ENCODE data around the gene SCNM1.

The SCNM1 gene

DNA sequence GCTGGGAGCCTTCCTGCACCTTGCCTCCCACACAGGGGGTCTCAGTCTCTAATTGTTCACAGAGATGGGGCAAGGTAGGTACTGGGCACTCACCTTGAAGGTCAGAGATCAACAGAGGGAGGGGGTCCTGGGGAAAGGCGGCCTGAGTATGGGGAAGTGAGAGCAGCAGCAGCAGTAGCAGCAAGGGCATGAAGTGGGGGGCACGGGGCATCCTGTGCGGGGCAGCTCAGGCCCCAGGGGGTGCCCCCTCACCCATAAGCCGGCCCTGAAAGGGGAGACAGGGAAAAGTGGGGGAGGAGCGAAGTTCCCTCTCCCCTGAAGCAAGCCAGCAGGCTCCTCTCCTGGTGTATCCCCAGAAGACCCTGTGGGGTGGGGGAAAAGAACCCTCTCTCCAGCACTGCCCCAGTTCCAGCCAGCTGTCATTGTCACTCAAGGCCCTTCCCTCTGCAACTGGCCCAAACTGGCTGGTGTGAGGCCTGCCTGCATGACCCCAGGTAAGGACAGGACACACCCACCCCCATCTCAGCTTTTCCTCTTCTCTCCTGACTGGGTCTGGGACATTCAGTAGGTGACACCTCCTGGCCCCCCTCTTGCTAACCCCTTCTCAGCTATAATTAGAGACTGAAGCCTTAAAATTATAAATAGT lies 23.4 kb upstream of the SCNM1 start:
- Histone ChIP-seq H3K9me3 (ENCODE audit: control insufficient read depth, insufficient read depth, low read length) (no peaks in the 10 kb centered on the region), H3K36me3 (ENCODE audit: insufficient read depth, low read length) (no peaks in the 10 kb centered on the region), H3K4me1 (ENCODE audit: insufficient read depth, low read length) (peaks cover 29% of the 10 kb centered on the region), H3K9ac (ENCODE audit: low read depth, low read length) (no peak overlapping the region)

DNA sequence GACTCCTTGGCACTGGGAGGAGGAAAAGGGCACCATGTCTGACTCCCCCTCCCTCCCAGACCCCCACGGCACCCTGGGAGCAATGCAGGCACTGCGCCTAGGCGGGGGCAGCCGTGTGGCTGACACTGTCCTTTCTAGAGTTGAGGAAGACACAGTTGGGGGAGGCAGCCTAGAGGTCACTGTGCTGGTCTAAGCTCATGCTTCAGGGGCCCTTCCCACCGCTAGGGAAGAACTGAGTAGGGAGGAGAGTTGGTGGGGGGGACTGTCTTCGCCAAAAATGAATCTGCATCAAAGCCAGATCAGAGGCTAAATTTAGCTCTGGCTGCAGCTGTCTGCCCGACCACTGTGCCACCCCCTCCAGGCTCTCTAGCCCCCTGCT lies 22.9 kb upstream of the SCNM1 start:
- Histone ChIP-seq H3K9me3 (ENCODE audit: control insufficient read depth, insufficient read depth, low read length) (no peaks in the 10 kb centered on the region), H3K36me3 (ENCODE audit: insufficient read depth, low read length) (no peaks in the 10 kb centered on the region), H3K9ac (ENCODE audit: low read depth, low read length) (no peak overlapping the region), H3K4me1 (ENCODE audit: insufficient read depth, low read length) (peaks cover 29% of the 10 kb centered on the region)

DNA sequence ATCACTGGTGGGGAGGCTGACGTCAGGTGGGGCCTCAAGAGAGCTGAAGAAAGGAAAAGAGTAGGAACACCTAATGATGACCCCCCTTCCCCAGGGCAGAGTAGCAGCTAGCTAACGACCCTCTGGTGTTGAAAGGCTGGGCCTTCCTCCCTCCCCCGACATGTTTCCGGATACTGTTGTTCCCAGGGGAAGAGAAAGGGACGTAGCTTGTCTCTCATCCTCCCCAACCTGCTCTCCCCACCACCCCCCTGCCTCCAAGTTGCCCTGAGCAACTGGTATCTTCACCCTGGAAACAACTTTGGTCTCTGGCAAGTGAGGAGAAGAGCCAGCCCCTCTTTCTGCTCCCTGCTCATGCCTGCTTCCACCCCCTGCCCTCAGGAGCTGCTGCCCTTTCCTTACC lies 22.0 kb upstream of the SCNM1 start:
- Histone ChIP-seq H3K9me3 (ENCODE audit: control insufficient read depth, insufficient read depth, low read length) (no peaks in the 10 kb centered on the region), H3K36me3 (ENCODE audit: insufficient read depth, low read length) (no peaks in the 10 kb centered on the region), H3K4me1 (ENCODE audit: insufficient read depth, low read length) (peaks cover 29% of the 10 kb centered on the region), H3K9ac (ENCODE audit: low read depth, low read length) (no peak overlapping the region)

DNA sequence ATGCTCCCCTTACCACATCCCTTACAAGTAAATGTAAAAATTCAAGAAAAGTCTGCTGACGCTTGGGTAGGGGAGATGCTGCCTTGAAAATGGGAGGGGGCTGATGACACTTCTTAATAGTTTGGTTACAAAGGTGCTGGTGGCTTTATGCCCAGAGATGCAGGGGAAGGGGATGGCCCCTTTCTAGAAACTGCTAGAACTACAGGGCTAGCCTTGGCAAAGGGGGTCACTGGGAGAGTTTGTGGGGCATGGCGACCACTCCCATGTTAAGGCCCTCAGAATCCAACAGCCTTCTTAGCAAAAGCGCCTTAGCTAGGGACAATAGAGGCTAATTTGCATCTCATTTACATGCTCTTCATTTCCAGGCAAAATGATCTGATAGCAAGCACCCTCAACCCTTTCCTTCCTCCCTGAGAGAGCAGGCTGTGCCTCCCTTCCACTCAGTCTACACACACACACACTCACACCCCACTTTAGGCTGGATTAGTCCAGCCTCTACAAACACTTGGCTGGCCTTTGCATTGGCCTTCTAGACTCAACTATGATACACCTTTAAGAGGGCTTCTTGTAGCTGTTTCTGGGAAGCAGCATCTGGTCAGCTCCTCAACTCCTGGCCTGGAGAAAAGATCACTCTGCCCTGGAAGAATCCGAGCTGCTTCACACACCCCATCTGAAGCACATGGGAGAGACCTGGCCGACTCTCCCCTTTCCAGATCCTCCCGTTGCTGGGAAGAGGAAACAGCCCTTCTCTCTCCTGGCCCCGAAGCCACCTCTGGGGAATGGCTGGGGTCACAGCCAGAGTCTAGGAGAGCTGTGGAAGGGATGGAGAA lies 21.3 kb upstream of the SCNM1 start:
- H3K36me3 ChIP-seq (ENCODE audit: insufficient read depth, low read length): no peaks in the 10 kb centered on the region
- H3K9ac ChIP-seq (ENCODE audit: low read depth, low read length): peak overlapping the region; percentile 70; the same call in 1 of the 2 replicates
- H3K9me3 ChIP-seq (ENCODE audit: control insufficient read depth, insufficient read depth, low read length): no peaks in the 10 kb centered on the region
- peaks cover 29% of the 10 kb centered on the region for H3K4me1 ChIP-seq (ENCODE audit: insufficient read depth, low read length)

DNA sequence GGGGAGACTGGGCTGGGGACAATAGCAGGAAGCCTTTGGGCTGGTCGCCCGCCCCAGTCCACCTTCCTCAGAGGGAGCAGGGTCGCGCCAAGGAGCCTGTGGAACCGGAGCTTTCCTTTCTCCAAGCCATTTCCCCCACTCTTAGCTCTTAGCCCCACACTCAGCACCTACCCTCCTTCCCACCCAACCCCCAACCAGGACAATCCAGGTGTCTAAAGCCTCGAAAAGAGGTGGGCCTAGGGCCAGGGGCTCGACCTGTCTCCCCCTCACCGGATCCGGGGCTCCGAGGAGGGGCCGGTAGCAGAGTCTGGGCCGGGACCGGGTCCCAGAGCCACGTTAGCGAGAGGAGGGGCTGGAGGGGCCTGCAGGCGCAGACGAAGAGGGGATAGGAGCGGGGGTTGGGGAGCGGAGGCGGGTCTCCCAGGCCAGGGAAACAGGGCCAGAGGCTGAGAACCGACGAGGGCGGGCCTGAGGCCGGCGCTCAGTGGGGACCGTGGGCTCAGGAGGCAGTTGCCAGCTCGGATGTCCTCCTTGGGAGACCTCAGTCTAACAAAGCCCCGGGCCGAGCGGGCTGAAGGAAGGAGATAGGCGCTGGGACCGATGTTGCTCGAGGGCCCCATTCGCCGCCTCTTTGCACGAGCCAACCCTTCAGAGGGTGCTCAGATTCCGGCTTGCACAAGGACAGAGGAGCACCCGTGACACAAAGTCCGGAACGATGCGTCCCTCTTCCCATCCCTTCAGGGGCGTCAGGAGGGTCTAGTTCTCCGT lies 20.5 kb upstream of the SCNM1 start:
- Histone ChIP-seq H3K4me1 (ENCODE audit: insufficient read depth, low read length) (peaks cover 29% of the 10 kb centered on the region), H3K9me3 (ENCODE audit: control insufficient read depth, insufficient read depth, low read length) (no peaks in the 10 kb centered on the region), H3K9ac (ENCODE audit: low read depth, low read length) (peak overlapping the region; percentile 70; the same call in 1 of the 2 replicates), H3K36me3 (ENCODE audit: insufficient read depth, low read length) (no peaks in the 10 kb centered on the region)

DNA sequence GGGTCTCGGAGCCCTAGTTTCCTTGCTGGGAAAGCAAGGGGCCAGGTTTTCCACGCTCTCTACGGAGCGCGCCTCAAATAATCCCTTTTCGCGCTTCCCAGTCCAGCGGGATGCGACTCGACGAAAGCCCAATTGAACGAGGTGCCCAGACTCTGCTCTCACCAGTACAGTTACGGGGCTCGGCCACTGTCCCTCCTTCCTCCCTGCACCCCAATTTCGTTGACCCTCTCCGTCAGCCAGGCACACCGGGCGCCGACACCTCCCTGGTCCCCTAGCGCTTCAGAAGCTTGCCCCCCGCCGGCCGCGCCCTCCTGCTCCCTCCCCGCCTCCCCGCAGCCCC lies 19.9 kb upstream of the SCNM1 start:
- H3K36me3 ChIP-seq (ENCODE audit: insufficient read depth, low read length): no peaks in the 10 kb centered on the region
- H3K9me3 ChIP-seq (ENCODE audit: control insufficient read depth, insufficient read depth, low read length): no peaks in the 10 kb centered on the region
- peak overlapping the region; percentile 70; the same call in 1 of the 2 replicates for H3K9ac ChIP-seq (ENCODE audit: low read depth, low read length)
- peaks cover 29% of the 10 kb centered on the region for H3K4me1 ChIP-seq (ENCODE audit: insufficient read depth, low read length)

DNA sequence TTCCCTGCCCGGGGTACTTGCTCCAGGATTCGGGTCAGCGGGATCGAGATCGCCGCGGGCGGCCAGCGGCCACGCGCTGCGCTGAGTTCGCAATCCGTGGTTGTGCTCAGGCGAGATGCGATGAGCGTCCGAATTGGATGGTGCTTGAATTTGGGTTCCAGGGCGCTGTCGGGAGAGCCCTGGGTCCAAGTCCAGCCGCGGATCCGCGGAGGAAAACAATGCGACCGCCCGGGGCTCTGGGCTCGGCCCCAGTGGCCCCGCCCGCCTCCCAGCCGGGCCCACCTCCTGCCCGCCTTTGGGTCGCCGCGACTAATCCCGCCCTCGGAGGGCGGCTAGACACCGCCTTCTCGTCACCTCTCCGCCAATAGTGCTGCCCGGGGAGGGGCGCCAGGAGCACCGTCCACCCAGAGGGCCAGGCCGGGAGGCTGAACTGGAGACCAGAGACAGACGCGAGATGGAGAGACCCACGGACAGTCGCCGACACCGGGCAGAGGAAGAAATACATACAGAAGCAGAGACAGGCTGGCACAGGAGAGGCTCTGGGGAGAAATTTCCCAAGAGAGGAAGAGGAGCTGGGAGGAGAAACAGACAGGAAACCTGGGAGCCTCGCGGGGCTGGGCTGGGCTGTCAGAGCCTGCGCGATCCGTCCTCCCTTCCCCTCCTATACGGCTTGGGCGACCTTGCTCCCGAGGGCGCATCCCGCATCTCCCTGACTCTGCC lies 19.4 kb upstream of the SCNM1 start, which contains the start of gene SEMA6C:
Gene SEMA6C, minus strand, starts transcription at position 220 of the 720 bp plus-strand sequence. CDS start 4,010 bp downstream, outside the sequence.
- H3K9ac ChIP-seq (ENCODE audit: low read depth, low read length): peak within 1 kb of the TSS; percentile 70
- H3K4me1 ChIP-seq (ENCODE audit: insufficient read depth, low read length): peaks cover 29% of the 10 kb centered on the region
- H3K36me3 ChIP-seq (ENCODE audit: insufficient read depth, low read length): no peaks in the 10 kb centered on the region
- no peaks in the 10 kb centered on the region for H3K9me3 ChIP-seq (ENCODE audit: control insufficient read depth, insufficient read depth, low read length)

DNA sequence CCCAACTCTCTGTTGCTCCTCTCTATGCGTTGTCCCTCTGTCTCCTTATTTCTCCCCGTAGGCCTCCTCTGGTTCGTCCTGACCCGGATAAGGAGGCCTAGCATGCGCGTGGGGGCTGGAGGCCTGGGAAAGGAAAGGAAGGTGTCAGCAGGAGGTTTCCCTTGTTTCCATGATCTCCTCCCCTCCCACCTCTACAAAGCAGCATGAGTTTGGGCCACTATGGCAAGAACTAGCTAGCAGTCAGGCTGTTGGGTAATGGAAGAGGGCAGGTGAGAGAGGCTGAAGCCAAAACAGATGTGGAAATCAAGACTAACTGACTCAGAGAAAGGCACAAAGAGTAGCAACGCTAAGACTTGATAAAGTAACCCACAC lies 18.8 kb upstream of the SCNM1 start:
- peak overlapping the region; percentile 70 for H3K9ac ChIP-seq (ENCODE audit: low read depth, low read length)
- no peaks in the 10 kb centered on the region for H3K36me3 ChIP-seq (ENCODE audit: insufficient read depth, low read length)
- no peaks in the 10 kb centered on the region for H3K9me3 ChIP-seq (ENCODE audit: control insufficient read depth, insufficient read depth, low read length)
- peaks cover 29% of the 10 kb centered on the region for H3K4me1 ChIP-seq (ENCODE audit: insufficient read depth, low read length)

DNA sequence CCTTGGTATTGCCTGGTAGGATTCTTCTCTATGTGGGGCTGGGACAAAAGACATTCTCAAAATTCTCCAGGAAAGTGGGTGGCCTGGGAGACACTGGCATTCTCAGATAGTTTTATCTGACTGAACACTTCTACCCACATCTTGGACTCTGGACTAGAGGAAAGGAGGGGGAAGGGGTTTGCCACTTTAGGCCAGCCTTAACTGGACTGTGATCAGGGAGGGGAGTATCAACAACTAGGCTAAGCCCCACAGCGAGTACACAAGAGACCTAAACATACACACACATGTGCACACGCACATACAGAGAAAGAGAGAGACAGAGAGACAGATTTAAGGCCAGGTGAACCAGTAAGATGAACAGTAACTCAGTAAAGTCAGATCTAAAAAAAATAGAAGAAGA lies 18.3 kb upstream of the SCNM1 start:
- Histone ChIP-seq H3K9ac (ENCODE audit: low read depth, low read length) (no peak overlapping the region), H3K36me3 (ENCODE audit: insufficient read depth, low read length) (no peaks in the 10 kb centered on the region), H3K4me1 (ENCODE audit: insufficient read depth, low read length) (peaks cover 28% of the 10 kb centered on the region), H3K9me3 (ENCODE audit: control insufficient read depth, insufficient read depth, low read length) (no peaks in the 10 kb centered on the region)

DNA sequence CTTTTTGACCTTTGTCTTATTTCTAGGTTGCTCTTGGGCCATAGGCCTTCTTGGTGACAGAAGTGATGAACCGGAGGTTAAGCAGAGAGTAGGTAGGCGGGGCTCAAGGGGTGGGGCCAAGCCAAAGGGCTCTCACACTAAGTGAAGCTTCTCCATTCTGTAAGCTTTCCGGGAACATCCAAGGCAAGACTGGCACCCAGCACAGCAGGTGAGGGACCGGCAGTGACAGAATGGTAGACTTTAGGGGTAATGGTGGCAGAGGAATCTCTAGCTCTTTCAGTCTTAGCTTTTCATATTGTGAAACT lies 9.5 kb upstream of the SCNM1 start, which contains the start of gene TNFAIP8L2:
Gene TNFAIP8L2, plus strand, starts transcription at position 135 of the 305 bp plus-strand sequence. CDS start 2,049 bp downstream, outside the sequence.
- no peak within 1 kb of the TSS for H3K9ac ChIP-seq (ENCODE audit: low read depth, low read length)
- peaks cover 4% of the 10 kb centered on the region for H3K4me1 ChIP-seq (ENCODE audit: insufficient read depth, low read length)
- H3K9me3 ChIP-seq (ENCODE audit: control insufficient read depth, insufficient read depth, low read length): no peaks in the 10 kb centered on the region
- peaks cover 5% of the 10 kb centered on the region; the same call in 1 of the 2 replicates for H3K36me3 ChIP-seq (ENCODE audit: insufficient read depth, low read length)

DNA sequence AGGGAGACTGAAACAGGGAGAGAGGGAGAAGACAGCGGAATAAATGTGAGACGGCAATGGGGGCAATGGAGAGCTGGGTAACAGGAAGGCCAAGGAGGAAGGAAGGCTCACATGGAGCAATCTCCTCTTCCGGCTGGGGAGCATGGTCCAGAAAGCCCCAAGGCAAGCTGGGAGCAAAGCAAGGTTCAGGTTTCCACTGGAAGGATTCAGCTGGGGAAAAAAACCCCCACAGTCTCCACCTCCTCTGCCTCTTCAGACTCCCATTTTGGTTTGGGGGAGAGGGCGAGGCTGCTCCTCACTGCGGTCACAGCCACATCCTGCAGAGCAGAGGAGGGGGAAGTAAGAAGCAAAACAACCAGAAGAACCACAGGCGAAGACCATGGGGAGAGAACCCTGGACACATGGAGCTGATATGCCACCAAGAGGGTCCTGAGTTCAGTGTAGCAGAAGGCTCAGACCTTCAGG lies 8.8 kb upstream of the SCNM1 start:
- peaks cover 5% of the 10 kb centered on the region; the same call in 1 of the 2 replicates for H3K36me3 ChIP-seq (ENCODE audit: insufficient read depth, low read length)

DNA sequence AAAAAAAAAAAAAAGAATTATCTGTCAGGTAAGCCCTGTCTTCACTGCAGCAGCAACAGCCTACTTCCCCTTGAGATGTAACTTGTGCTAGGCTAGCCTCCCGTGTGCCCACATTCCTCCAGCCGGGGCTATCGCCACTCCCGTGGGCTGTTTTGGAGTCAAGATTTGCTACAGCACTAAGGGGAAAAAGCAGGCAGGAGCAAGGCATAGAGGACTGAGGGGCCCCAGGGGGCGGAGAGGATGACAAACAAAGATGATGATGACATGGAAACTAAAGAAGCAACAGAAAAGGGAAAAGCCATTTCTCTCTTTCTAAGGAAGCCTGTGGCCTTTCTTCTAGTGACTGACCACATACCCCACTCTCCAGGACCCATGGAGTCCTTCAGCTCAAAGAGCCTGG lies 7.6 kb upstream of the SCNM1 start:
- H3K36me3 ChIP-seq (ENCODE audit: insufficient read depth, low read length): peaks cover 5% of the 10 kb centered on the region; the same call in 1 of the 2 replicates
- no peak overlapping the region for H3K9ac ChIP-seq (ENCODE audit: low read depth, low read length)
- H3K4me1 ChIP-seq (ENCODE audit: insufficient read depth, low read length): peaks cover 4% of the 10 kb centered on the region
- no peaks in the 10 kb centered on the region for H3K9me3 ChIP-seq (ENCODE audit: control insufficient read depth, insufficient read depth, low read length)

More for the DNA sequence above, 8.8 kb upstream of the SCNM1 start:
- Histone ChIP-seq H3K4me1 (ENCODE audit: insufficient read depth, low read length) (peaks cover 4% of the 10 kb centered on the region), H3K9ac (ENCODE audit: low read depth, low read length) (no peak overlapping the region), H3K9me3 (ENCODE audit: control insufficient read depth, insufficient read depth, low read length) (no peaks in the 10 kb centered on the region)

DNA sequence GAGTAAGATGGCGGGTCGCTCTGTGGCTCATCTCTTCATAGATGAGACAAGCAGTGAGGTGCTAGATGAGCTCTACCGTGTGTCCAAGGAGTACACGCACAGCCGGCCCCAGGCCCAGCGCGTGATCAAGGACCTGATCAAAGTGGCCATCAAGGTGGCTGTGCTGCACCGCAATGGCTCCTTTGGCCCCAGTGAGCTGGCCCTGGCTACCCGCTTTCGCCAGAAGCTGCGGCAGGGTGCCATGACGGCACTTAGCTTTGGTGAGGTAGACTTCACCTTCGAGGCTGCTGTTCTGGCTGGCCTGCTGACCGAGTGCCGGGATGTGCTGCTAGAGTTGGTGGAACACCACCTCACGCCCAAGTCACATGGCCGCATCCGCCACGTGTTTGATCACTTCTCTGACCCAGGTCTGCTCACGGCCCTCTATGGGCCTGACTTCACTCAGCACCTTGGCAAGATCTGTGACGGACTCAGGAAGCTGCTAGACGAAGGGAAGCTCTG lies 7.1 kb upstream of the SCNM1 start:
- no peak overlapping the region for H3K9ac ChIP-seq (ENCODE audit: low read depth, low read length)
- peaks cover 5% of the 10 kb centered on the region; the same call in 1 of the 2 replicates for H3K36me3 ChIP-seq (ENCODE audit: insufficient read depth, low read length)
- H3K4me1 ChIP-seq (ENCODE audit: insufficient read depth, low read length): peaks cover 4% of the 10 kb centered on the region
- H3K9me3 ChIP-seq (ENCODE audit: control insufficient read depth, insufficient read depth, low read length): no peaks in the 10 kb centered on the region

DNA sequence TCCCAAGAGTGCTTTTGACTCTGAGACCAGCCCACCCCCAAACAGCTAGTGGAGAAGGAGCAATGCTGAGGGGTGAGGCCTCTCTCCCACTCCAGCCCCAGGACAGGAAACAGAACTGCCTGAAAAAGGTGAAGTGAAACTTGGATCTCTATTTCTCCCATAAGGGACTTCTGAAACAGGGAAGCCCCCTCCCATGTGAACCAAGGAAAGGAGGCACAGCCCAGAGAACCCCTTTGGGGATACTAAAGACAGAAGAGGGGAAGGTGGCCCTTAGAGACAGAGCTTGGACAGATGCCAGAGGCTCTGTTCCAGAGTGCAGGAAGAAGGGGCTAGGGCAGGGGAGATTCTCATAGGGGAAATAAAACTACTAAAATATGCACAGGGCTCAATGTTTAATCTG lies 6.6 kb upstream of the SCNM1 start:
- H3K9me3 ChIP-seq (ENCODE audit: control insufficient read depth, insufficient read depth, low read length): no peaks in the 10 kb centered on the region
- H3K4me1 ChIP-seq (ENCODE audit: insufficient read depth, low read length): peaks cover 7% of the 10 kb centered on the region
- peaks cover 5% of the 10 kb centered on the region; the same call in 1 of the 2 replicates for H3K36me3 ChIP-seq (ENCODE audit: insufficient read depth, low read length)
- no peak overlapping the region for H3K9ac ChIP-seq (ENCODE audit: low read depth, low read length)

All from ES-I3 (cell line).